Umbilical cord (tissue), 2 donors: ENCODE data around the gene NUP62. TPM values are rescaled to one million over a fixed set of nuclear protein-coding genes. Genes with fewer than 3 reads are reported as not detected.

Source experiments
- DNase-seq: peaks from one replicate; pipeline ENCODE4 v3.0.0-alpha.2; 2015; ENCODE audit warnings: low spot score
- total RNA-seq: library from RNA; depleted of rRNA; stranded (reverse); fragments of >200 nt; gene quantifications from one replicate; pipeline ENCODE4 v1.2.3, GENCODE V29; 2014; ENCODE audit warnings: low replicate concordance; ENCODE audit not compliant: insufficient read depth

NUP62 gene
- total RNA-seq, 1 donor from 2014 or later, result 15.4 TPM

GRCh38 chr19:49869484-49870308 is 59.6 kb downstream of the NUP62 start:
- peak; percentile 100 for DNase-seq

- no peak for DNase-seq
Observed at GRCh38 chr19:49869009-49869483, 60.3 kb downstream of the NUP62 start.

- DNase-seq, result peak; percentile 96
Observed at GRCh38 chr19:49866933-49867782, 62.1 kb downstream of the NUP62 start, which contains the start of gene PNKP. Gene PNKP (minus strand): TSS chr19:49867576. CDS start chr19:49867204, 372 bp downstream.

- DNase-seq, result no peak
Observed at GRCh38 chr19:49864890-49865289, 64.4 kb downstream of the NUP62 start.

- no peak for DNase-seq
Observed at GRCh38 chr19:49863935-49864320, 65.4 kb downstream of the NUP62 start.

- no peak for DNase-seq
Observed at GRCh38 chr19:49863254-49863934, 65.9 kb downstream of the NUP62 start.

GRCh38 chr19:49862391-49863253 is 66.7 kb downstream of the NUP62 start:
- no peak for DNase-seq

- DNase-seq, result no peak
Observed at GRCh38 chr19:49861541-49862378, 67.5 kb downstream of the NUP62 start.

- DNase-seq, result peak; percentile 57
Observed at GRCh38 chr19:49861107-49861506, 68.2 kb downstream of the NUP62 start.

GRCh38 chr19:49860336-49861102 is 68.8 kb downstream of the NUP62 start:
- no peak for DNase-seq

GRCh38 chr19:49859682-49860335 is 69.5 kb downstream of the NUP62 start:
- DNase-seq, result no peak

GRCh38 chr19:49858088-49858985 is 71.0 kb downstream of the NUP62 start:
- DNase-seq, result no peak

- DNase-seq, result no peak
Observed at GRCh38 chr19:49857838-49858087, 71.5 kb downstream of the NUP62 start.

GRCh38 chr19:49857061-49857837 is 72.1 kb downstream of the NUP62 start:
- no peak for DNase-seq
